CD14-positive monocyte (primary cell): Measurements from ENCODE around the gene SLIT3. TPM values are rescaled to one million over a fixed set of nuclear protein-coding genes. Genes with fewer than 3 reads are reported as not detected.
"Not testable (repeated sequence)": the region's sequence is repeated elsewhere in the genome, so short reads cannot be mapped to it uniquely, and the experiment has no call there.

ENCODE experiments used
- DNase-seq, 3 donors: peaks; one replicate each; pipeline ENCODE4 v3.0.0-alpha.2; 2011 to 2022
- H2AFZ ChIP-seq: 2 replicates; pipeline ENCODE4 v1.6.0; 2012; ENCODE audit warnings: mild to moderate bottlenecking, low read depth, low read length, inconsistent platforms; ENCODE audit not compliant: insufficient read depth, poor library complexity, severe bottlenecking
- H3K27ac ChIP-seq, 2 donors: 1 replicate in 1 of 2; 2 replicates in 1 of 2; pipeline ENCODE4 v1.5.1; 2012 to 2013; ENCODE audit warnings: low read length in 2 of 2, control low read depth in 1 of 2, inconsistent platforms in 1 of 2, low read depth in 1 of 2, mild to moderate bottlenecking in 1 of 2
- H3K27me3 ChIP-seq, 2 donors: one replicate each; pipeline versions ENCODE4 v1.6.0 to v1.6.1; 2011 to 2013; ENCODE audit warnings: low read length in 2 of 2; ENCODE audit not compliant: control insufficient read depth in 2 of 2, insufficient read depth in 2 of 2
- H3K36me3 ChIP-seq, 2 donors: replicated peaks in 1 of 2; 1 replicate in 1 of 2; 2 replicates in 1 of 2; pipeline versions ENCODE4 v1.5.1 to v1.6.1; 2012 to 2013; ENCODE audit warnings: low read length in 2 of 2, control low read depth in 1 of 2, inconsistent platforms in 1 of 2, mild to moderate bottlenecking in 1 of 2; ENCODE audit not compliant: insufficient read depth in 2 of 2, control insufficient read depth in 1 of 2
- H3K4me1 ChIP-seq, 2 donors: 1 replicate in 1 of 2; 2 replicates in 1 of 2; pipeline versions ENCODE4 v1.5.1 to v1.6.1; 2012 to 2013; ENCODE audit warnings: low read length in 2 of 2, control low read depth in 1 of 2, inconsistent platforms in 1 of 2, mild to moderate bottlenecking in 1 of 2, moderate library complexity in 1 of 2; ENCODE audit not compliant: insufficient read depth in 2 of 2, control insufficient read depth in 1 of 2
- H3K4me2 ChIP-seq: replicated peaks from 2 replicates; pipeline ENCODE3; 2012; ENCODE audit warnings: low read length, moderate library complexity, mild to moderate bottlenecking; ENCODE audit not compliant: poor library complexity, severe bottlenecking; ENCODE audit errors: extremely low read depth
- H3K4me3 ChIP-seq, 3 experiments: fragments of 200-600 bp in 1 of 3; sonication (generic) in 1 of 3; replicated peaks in 1 of 3; 1 replicate in 2 of 3; 2 replicates in 1 of 3; pipeline ENCODE4 v1.5.1; 2011 to 2013; ENCODE audit warnings: low read length in 3 of 3, mild to moderate bottlenecking in 3 of 3, control low read depth in 2 of 3, low read depth in 2 of 3, inconsistent platforms in 1 of 3, moderate library complexity in 1 of 3
- H3K79me2 ChIP-seq: 2 replicates; pipeline ENCODE4 v1.6.0; 2012; ENCODE audit warnings: mild to moderate bottlenecking, control low read depth, inconsistent platforms, low read length, moderate library complexity; ENCODE audit not compliant: insufficient read depth
- H3K9ac ChIP-seq: 2 replicates; pipeline ENCODE4 v1.6.0; 2017; ENCODE audit warnings: low read length, mild to moderate bottlenecking; ENCODE audit not compliant: insufficient read depth, poor library complexity, severe bottlenecking
- H3K9me3 ChIP-seq, 2 donors: replicated peaks in 1 of 2; 1 replicate in 1 of 2; 2 replicates in 1 of 2; pipeline versions ENCODE4 v1.5.1 to v1.6.1; 2012 to 2013; ENCODE audit warnings: low read length in 2 of 2, control low read depth in 1 of 2; ENCODE audit not compliant: control insufficient read depth in 1 of 2, insufficient read depth in 1 of 2
- H4K20me1 ChIP-seq: 2 replicates; pipeline ENCODE4 v1.6.0; 2012; ENCODE audit warnings: mild to moderate bottlenecking, low read length, control low read depth, moderate library complexity; ENCODE audit not compliant: insufficient read depth
- H3K27ac Mint-ChIP-seq, 7 donors: one replicate each; pipeline ENCODE4 v1.8.0; 2020; ENCODE audit warnings: mild to moderate bottlenecking in 7 of 7, mixed read lengths in 7 of 7, moderate library complexity in 6 of 7, inconsistent platforms in 2 of 7
- H3K27me3 Mint-ChIP-seq, 3 donors: one replicate each; pipeline ENCODE4 v1.8.0; 2021 to 2022; ENCODE audit warnings: low read depth in 3 of 3, mild to moderate bottlenecking in 3 of 3, mixed read lengths in 3 of 3, moderate library complexity in 3 of 3, inconsistent platforms in 1 of 3
- H3K36me3 Mint-ChIP-seq, 2 donors: one replicate each; pipeline ENCODE4 v1.8.0; 2020; ENCODE audit warnings: mixed read lengths in 2 of 2, inconsistent platforms in 1 of 2, mild to moderate bottlenecking in 1 of 2
- H3K4me1 Mint-ChIP-seq: one replicate; pipeline ENCODE4 v1.8.0; 2020; ENCODE audit warnings: mild to moderate bottlenecking, mixed read lengths
- H3K4me3 Mint-ChIP-seq, 2 donors: one replicate each; pipeline ENCODE4 v1.8.0; 2020; ENCODE audit warnings: mild to moderate bottlenecking in 2 of 2, mixed read lengths in 2 of 2, moderate library complexity in 1 of 2
- H3K9me3 Mint-ChIP-seq, 7 donors: one replicate each; pipeline ENCODE4 v1.8.0; 2020 to 2022; ENCODE audit warnings: mixed read lengths in 7 of 7, mild to moderate bottlenecking in 6 of 7, moderate library complexity in 6 of 7, inconsistent platforms in 2 of 7
- WGBS: methylation state at CpG from one replicate; pipeline ENCODE4 v1.1.5; 2013; ENCODE audit warnings: missing lambda C conversion rate; ENCODE audit not compliant: insufficient coverage; 5-methylcytosine and 5-hydroxymethylcytosine counted together
- intact Hi-C, 2 donors: fragments of 100-400 bp; cut with micrococcal nuclease; formaldehyde crosslinking; loops; one replicate each; pipeline versions ENCODE4 v1.15.0 to v1.15.1; 2023
- polyA plus RNA-seq, 3 donors: library from polyadenylated mRNA; depleted of rRNA in 1 of 3; unstranded in 2 of 3; stranded (reverse) in 1 of 3; fragments of 300-500 nt in 2 of 3; fragments of >200 nt in 1 of 3; fragmentation: Illumina TruSeq in 2 of 3; gene quantifications; 1 replicate in 2 of 3; 2 replicates in 1 of 3; pipeline ENCODE4 v1.2.3, GENCODE V29; 2012 to 2021
- TF ChIP-seq, protein P1 (sequence below): fragments of 200-600 bp; IDR thresholded peaks from one replicate; pipeline ENCODE4 v1.8.0; 2022; ENCODE audit warnings: antibody characterized with exemption, mild to moderate bottlenecking

SLIT3 gene
- polyA plus RNA-seq, 3 donors, result not detected

GRCh38 chr5:168743617-168744016 is 557.3 kb downstream of the SLIT3 start:
- Mint-ChIP-seq H3K9me3 (peaks cover 0 to 8% (median 0%) of the 10 kb centered on the region in 7 donors), H3K4me3 (no peak overlapping the region), H3K36me3 (no peaks in the 10 kb centered on the region), H3K4me1 (no peaks in the 10 kb centered on the region), H3K27me3 (peaks cover 2 to 4% (median 2%) of the 10 kb centered on the region in 3 donors), H3K27ac (peak overlapping the region in 1 of 7 donors; percentile 2)
- no peak overlapping the region for H3K9ac ChIP-seq
- H3K79me2 ChIP-seq, result no peaks in the 10 kb centered on the region
- TF ChIP-seq, protein P1, sequence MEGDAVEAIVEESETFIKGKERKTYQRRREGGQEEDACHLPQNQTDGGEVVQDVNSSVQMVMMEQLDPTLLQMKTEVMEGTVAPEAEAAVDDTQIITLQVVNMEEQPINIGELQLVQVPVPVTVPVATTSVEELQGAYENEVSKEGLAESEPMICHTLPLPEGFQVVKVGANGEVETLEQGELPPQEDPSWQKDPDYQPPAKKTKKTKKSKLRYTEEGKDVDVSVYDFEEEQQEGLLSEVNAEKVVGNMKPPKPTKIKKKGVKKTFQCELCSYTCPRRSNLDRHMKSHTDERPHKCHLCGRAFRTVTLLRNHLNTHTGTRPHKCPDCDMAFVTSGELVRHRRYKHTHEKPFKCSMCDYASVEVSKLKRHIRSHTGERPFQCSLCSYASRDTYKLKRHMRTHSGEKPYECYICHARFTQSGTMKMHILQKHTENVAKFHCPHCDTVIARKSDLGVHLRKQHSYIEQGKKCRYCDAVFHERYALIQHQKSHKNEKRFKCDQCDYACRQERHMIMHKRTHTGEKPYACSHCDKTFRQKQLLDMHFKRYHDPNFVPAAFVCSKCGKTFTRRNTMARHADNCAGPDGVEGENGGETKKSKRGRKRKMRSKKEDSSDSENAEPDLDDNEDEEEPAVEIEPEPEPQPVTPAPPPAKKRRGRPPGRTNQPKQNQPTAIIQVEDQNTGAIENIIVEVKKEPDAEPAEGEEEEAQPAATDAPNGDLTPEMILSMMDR, result no peak
- no peak for DNase-seq
- 100% methylated on average over 2 of the region's 7 CpGs for WGBS
- no peaks in the 10 kb centered on the region for H3K27me3 ChIP-seq
- H3K4me1 ChIP-seq, result no peaks in the 10 kb centered on the region
- H3K9me3 ChIP-seq, result no peaks in the 10 kb centered on the region
- H2AFZ ChIP-seq, result no peak overlapping the region
- intact Hi-C loops, result no loop called here
- H4K20me1 ChIP-seq, result no peaks in the 10 kb centered on the region
- no peak overlapping the region for H3K4me2 ChIP-seq
- no peak overlapping the region for H3K4me3 ChIP-seq
- no peak overlapping the region for H3K27ac ChIP-seq
- H3K36me3 ChIP-seq, result no peaks in the 10 kb centered on the region

- H3K27me3 ChIP-seq, intact Hi-C loops, H3K9ac ChIP-seq, H3K79me2 ChIP-seq, DNase-seq, H3K4me1 ChIP-seq, H3K4me2 ChIP-seq, H3K36me3 Mint-ChIP-seq, H3K27me3 Mint-ChIP-seq, H3K27ac Mint-ChIP-seq, H2AFZ ChIP-seq, H3K9me3 ChIP-seq, H3K9me3 Mint-ChIP-seq, H4K20me1 ChIP-seq, H3K4me3 Mint-ChIP-seq, H3K36me3 ChIP-seq, H3K4me3 ChIP-seq, H3K27ac ChIP-seq, H3K4me1 Mint-ChIP-seq: not testable (repeated sequence)
- no CpG with 5 or more reads among the region's 2 CpGs for WGBS
Measured at GRCh38 chr5:168742311-168742710, 558.6 kb downstream of the SLIT3 start.
